HG02642 (cell line): Measurements from ENCODE around the gene NEK11.
"Not testable (repeated sequence)": the region's sequence is repeated elsewhere in the genome, so short reads cannot be mapped to it uniquely, and the experiment has no call there.

ENCODE experiments used
- ATAC-seq: cut with Tn5 transposase; IDR thresholded peaks from one replicate; pipeline ENCODE4 v1.9.1; 2021; ENCODE audit warnings: mild to moderate bottlenecking; ENCODE audit not compliant: unreplicated experiment, poor library complexity

Gene NEK11

DNA sequence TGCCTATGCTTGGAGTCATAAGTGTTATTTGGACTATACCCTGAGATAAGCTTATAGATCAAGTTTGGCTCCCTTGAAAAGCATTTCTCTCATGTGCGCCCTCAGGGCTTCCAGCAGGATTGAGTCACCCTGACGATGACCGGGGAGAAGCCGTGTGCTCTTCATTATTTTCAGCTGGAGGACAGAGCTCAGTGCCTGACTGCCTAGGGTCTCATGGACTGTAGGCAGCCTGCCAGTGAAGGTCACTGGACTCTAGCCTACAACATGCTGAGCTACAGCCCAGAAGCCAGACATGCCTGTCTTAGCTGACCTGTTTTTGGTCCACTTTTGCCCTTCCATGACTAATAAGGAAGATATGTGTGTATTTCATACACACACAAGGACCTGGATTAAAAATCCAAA, 323.3 kb downstream of the NEK11 start:
- no peak for ATAC-seq

DNA sequence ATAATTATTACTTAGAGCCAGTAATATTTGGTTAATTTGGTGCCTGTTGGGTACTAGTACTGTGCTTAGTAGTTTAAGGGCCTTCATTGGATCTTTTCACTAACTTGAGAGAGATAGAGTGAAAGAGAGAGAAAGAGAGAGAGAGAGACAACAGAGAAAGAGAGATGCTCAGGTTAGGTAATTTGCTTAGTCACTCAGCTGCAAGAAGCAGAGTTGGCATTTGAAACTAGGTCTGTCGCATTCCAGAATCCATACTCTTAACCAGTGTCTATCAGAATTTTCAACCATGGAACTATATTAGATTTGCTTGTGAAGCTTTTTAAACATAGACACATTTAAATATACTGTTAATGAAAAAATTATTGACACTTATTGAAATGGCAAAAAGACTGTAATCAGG, 323.8 kb downstream of the NEK11 start:
- ATAC-seq: no peak

DNA sequence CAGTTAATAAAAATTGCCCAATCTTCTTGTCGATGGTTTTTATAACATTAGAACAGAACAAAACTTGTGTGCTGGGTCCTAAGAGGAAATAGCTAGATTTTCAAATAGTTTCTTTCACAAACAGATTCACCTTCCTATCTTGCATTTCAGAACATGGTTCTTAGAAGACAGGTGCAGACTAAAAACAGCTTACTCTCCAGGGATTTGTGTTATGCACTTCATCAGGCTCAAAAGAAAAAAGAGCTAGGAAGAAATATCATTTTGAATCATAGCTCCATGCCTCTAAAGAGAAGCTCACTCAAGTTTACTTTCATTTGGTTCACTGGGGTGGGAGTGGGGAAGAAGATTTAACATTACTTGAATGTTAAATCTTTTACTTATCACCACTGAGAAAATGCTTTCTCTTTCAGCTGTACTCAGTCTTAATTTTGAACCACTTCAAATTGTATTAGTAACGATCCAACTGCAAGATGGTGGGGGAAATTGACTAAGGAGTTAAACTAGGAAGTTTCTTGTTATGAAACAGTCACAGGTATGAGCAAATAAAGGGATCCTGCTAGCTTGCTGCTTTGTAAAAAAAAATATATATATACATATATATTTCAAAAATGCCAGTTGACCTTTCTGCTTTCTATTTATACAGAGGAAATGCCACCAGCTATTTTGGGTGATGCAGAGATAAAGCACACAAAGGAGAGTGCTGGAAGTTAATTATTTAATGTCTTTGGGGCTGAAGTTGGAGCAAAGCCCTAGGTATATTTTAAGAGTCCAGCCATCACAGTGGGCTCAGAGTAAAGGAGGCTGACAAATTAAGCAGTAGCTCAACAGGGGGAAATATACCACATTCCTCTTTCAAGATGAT, 326.6 kb downstream of the NEK11 start:
- ATAC-seq: no peak

DNA sequence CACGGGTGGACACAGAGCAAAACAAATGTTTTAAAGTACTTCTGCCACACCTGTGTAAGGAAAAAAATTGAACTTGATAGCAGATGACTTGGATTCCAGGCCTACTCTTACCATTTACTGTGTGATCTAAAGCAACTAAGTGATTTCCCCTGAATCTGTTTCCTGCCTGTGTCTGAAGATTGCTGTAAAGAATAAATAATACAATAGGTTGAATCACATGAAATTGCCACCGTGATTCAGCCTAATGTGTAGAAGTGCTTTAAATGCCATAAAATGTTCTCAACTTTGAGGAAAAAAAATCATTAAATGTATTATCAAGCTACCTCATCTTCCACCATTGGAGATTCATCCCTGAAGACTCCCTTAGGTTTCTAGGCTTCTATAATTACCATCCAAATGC, 327.3 kb downstream of the NEK11 start:
- no peak for ATAC-seq

DNA sequence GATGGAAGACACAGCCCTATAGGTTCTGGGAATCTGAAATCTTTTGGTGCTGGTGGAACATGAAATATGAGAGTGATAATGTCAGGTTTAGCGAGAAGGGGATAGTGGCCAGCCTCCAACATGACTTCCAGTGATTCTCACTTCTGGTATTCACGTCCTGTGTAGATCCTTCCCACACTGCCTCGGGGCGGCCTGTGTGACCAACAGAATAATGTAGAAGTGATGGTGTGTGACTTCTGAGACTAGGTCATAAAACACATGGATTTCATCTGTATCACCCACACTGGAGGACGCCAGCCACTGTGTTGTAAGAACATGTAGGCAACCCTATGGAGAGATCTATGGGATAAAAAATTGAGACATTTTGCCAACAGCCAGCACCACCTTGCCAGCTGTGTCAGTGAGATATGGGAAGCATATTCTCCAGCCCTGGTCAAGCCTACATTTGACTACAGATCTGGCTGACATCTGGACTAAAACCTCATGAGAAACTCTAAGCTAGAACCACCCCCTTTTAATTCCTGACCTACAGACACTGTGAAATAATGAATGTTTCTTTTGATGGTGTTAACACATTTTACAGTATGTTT, 329.4 kb downstream of the NEK11 start:
- ATAC-seq: no peak

DNA sequence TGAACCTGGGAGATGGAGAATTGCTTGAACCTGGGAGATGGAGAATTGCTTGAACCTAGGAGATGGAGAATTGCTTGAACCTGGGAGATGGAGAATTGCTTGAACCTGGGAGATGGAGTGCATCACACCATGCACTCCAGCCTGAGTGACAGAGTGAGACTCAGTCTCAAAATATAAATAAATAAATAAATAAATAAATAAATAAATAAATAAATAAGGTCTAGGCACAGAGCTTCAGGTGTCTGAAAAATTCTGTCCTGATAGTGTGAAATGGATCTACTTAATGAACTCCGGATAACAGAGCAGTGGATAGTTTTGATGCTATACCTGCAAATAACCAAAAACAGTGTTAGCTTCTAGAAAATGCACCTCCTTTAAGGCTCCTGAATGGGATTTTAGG, 330.6 kb downstream of the NEK11 start:
- ATAC-seq: no peak

DNA sequence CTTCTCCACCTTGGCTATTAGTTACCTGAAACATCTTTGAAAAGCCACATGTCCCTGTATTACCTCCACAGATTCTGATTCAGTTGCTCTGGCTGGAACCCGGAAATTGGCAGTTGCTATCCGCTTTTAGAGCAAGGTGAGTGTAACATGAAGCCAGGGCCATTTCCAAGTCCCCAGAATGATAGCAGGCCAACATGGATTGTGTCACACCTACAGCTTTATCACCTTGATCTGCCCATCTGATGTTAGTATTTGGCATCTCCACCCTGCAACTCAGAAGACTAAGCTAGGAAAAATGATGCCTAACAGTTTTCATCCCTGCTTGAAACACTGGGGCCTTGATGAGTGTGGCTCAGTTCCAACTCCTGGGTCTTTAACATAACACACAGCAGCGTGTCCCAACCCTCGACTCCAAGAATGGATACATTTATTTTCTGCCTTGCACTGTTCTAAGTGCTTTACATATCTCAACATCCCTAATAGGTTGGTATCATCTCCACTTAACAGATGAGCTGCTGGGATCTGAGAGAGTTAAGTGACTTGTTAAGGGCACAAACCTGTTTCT, 333.6 kb downstream of the NEK11 start:
- no peak for ATAC-seq

DNA sequence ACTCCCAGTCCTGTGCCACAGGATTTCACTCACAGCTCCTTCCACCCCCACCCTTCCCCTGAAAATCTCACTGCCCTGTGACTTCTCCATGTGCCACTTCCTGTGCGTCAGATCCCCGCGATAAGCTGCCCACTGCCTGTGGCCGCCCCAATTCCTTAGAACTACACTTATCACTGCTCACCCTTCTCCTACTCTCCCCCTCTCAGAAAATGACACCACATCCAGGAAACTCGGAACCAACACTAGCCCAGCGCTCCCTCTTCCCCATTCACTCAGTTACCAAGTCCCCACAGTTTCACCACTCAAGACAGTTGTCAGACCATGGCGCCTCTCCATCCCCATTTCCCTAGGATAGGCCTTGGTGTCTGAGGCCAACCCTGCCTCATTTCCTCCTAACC, 334.4 kb downstream of the NEK11 start:
- not testable (repeated sequence) for ATAC-seq

DNA sequence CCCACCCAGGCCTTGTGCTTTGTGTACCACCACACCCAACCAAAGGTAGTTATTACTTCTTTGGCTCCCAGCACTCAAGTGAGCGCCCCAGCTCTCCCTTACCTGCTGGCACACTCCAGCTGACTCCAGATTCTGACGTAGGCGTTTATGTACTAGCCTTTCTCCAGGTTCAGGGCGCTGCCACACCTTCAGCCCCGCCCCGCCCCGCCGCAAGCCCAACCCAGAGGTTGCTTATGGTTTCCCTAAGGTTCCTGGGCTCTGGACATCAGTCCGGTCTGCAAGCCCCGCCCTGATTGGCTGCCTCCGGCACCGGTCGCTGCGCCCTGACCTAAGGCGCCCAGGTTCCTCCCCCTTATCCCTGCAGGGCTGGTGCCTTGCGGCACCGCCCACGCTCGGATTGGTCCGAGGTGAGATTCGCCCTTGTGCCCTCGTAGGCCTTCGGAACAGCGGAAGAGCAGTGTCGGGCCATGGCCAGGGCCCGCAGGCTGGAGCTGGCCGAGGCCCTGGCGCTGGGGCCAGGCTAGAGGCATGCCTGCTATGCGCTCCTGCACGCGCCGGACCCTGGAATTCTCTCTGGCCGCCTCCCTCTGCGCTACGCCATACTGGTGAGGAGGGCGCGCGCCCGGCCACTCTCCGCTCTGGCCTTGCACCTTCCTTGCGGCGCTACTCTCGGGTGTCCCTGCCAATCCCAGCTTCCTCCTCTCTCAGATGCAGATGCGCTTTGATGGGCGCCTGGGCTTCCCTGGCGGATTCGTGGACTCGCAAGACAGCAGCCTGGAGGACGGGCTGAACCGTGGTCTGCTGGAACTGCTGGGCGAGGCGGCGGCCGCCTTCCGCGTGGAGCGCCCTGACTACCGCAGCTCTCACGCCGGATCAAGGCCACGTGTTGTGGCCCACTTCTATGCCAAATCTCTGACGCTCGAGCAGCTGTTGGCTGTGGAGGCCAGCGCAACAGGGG, 335.1 kb downstream of the NEK11 start:
- ATAC-seq: peak; percentile 84

DNA sequence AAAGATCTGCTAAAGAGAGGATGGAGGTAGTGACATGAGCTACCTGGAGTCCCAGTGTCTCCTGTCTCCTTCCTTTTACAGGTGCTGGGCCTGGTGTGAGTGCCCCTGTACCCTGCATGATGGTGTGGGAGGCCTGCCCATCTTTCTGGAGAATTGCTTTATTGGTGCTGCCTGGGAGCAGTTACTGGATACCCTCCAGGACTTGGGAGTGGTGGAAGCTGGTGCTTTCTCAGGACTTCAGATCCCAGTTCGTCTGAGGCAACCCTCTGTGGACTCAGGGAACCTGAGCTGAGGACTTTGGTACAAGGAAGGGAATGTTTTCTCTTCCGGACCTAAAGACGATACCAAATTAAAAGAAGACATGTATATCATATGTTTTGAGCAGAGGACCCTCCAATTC, 336.6 kb downstream of the NEK11 start:
- ATAC-seq: no peak

DNA sequence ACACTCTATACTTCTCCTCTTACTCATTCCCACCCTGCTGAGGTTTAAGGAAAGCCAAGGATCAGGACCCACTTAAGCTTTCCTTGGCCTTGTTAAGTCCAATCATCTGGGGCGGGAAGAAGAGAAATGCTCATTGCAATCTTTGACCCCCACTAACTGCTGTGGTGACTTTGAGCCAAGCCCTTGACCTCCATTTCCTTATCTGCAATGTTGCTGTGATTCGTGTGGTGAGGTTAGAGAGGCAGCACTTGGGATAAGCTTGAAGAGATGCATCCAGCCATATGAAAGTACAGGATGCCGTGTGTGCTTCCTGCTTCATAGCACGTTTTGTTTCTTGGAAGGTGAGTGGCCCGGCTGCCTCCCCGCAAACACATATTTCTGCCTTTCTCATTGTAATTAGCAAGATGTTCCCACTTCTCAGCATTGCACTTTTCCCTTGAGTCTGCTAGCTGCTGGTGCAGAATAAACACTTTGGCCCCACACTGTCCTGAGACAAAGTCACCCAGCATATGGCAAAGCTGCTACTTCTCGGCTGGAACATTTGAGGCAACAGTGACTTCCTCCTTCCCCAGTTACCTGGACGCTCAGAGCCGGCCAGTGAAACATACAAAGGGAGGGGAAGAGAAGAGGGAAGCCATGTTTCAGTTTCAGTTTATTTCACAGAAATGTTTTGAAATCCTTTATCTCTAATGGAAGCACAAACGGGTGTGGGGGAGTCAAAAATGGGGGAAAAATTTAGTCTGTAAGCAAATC, 344.4 kb downstream of the NEK11 start:
- no peak for ATAC-seq

DNA sequence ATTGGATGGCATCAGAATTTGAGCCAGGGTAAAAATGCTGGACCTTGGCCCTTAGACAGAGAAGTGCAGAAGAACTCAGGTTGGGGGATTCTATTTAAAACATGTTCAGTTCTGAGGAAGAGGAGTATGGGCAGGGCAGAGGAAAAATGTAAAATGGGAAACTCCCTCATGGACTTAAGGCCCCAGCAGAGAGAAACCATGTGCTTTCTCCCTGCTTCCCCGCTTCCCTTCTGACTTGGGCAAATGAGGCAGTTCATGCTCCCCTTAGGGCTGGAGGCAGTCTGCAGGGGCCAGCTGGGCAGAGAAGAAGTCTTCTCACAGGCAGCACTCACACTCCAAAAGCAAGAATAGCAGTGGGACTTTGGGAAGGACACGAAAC, 345.0 kb downstream of the NEK11 start:
- ATAC-seq: no peak

DNA sequence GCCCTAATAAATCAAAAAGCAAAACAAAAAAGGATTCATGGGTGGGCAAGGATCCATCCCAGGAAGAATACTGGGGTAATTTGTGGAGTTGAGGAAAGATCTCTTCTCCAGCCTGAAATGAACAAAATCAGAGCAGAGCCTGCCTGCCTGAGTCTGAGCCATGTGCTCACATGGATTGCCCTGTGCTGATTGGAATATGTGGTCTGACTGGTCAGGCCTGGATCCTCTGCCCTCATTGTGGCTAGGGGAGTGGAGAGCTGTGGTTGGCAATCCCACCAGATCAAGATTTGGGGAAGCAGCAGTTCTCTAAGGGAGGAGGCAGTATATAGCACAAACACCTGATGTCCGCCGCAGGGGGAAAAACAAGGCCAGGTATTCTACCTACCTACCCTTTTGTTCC, 348.1 kb downstream of the NEK11 start:
- no peak for ATAC-seq

DNA sequence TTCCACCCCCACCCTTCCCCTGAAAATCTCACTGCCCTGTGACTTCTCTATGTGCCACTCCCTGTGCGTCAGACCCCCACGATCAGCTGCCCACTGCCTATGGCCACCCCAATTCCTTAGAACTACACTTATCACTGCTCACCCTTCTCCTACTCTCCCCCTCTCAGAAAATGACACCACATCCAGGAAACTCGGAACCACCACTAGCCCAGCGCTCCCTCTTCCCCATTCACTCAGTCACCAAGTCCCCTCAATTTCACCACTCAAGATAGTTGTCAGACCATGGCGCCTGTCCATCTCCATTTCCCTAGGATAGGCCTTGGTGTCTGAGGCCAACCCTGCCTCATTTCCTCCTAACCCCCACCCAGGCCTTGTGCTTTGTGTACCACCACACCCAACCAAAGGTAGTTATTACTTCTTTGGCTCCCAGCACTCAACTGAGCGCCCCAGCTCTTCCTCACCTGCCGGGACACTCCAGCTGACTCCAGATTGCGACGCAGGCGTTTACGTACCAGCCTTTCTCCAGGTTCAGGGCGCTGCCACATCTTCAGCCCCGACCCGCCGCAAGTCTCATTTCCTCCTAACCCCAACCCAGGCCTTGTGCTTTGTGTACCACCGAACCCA, 354.3 kb downstream of the NEK11 start:
- peak; percentile 1 for ATAC-seq

DNA sequence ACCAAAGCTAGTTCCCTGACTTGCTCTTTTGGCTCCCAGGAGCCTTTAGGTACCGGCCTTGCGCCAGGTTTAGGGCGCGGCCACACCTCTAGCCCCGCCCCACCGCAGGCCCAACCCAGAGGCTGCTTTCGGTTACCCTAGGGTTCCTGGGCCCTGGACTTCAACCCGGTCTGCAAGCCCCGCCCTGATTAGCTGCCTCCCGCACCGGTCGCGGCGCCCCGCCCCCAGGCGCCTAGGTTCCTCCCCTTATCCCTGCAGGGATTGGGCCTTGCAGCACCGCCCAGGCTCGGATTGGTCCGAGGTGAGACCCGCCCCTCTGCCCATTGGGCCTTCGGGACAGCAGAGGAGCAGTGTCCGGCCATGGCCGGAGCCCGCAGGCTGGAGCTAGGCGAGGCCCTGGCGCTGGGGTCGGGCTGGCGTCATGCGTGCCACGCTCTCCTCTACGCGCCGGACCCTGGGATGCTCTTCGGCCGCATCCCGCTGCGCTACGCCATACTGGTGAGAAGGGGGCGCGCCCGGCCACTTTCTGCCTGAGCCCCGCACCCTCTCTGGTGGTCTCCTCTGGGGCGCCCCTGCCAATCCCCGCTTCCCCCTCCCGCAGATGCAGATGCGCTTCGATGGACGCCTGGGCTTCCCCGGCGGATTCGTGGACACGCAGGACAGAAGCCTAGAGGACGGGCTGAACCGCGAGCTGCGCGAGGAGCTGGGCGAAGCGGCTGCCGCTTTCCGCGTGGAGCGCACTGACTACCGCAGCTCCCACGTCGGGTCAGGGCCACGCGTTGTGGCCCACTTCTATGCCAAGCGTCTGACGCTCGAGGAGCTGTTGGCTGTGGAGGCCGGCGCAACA, 355.0 kb downstream of the NEK11 start, which contains the start of gene NUDT16:
Gene NUDT16, plus strand, starts transcription at position 330 of the 847 bp plus-strand sequence. Its CDS starts 31 bp downstream, at position 361.
- peak; percentile 99 for ATAC-seq

DNA sequence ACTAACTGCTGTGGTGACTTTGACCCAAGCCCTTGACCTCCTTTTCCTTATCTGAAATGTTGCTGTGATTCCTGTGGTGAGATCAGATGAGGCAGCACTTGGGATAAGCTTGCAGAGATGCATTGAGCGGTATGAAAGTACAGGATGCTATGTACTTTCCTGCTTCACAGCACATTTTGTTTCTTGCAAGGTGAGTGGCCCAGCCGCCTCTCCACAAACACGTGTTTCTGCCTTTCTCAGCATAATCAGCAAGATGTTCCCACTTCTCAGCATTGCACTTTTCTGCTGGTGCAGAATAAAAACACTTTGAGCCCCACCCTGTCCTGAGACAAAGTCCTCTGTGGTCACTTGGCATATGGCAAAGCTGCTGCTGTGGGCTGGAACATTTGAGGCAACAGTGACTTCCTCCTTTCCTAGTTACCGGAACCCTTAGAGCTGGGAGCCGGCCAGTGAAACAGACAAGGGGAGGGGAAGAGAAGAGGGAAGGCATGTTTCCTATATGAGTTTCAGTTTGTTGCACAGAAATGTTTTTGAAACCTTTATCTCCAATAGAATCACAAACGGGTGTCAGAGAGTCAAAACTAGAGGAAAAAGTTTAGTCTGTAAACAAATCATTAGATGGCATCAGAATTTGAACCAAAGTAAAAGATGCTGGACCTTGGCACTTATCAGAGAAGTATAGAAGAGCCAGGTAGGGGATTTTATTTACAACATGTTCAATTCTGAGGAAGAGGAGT, 359.9 kb downstream of the NEK11 start:
- ATAC-seq: no peak

DNA sequence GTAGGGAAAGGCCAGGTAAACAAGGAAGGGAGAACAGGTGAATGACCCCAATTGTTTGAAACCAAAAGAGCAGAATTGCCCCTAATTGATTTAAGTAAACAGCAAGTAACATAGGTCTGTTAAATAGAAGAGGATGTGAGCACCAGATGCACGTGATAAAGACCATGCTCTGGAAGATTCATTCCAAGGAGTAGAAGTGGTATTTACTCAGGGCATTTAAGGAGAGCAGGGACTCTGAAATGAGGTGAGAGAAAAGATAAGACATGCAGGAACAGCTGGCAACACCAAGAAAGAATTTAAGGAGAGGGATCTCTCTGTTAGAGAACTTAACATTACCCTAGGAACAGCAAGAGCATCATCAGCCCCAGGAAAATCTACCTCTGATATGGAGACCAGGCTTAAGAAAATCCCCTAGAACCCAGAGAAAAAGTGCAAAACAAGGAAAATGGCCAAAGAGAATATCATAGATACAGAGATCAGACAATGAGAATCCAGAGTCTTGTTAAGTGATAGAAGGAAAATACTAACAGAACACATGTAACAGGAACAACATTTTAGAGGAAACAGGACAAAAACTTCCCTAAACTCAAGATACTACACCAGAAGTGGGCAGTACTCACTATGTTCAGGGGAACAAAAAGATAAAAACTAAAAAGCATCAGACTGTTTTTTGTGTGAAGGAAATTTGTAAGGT, 361.3 kb downstream of the NEK11 start:
- ATAC-seq: no peak
